HepG2 (cell line): ENCODE data around the gene PCGF2. TPM values are rescaled to one million over a fixed set of nuclear protein-coding genes. Genes with fewer than 3 reads are reported as not detected.

Source experiments
- HINFP ChIP-seq: sonication (generic); formaldehyde crosslinking; IDR thresholded peaks from 2 replicates; pipeline ENCODE4 v1.4.0; 2020; ENCODE audit warnings: low read depth, mild to moderate bottlenecking, missing genetic modification reagents
- HIVEP1 ChIP-seq: sonication (generic); formaldehyde crosslinking; IDR thresholded peaks from 2 replicates; pipeline ENCODE4 v1.4.0; 2020; ENCODE audit warnings: mild to moderate bottlenecking, missing genetic modification reagents
- HNRNPH1 ChIP-seq: fragments of 200-400 bp; formaldehyde crosslinking; optimal IDR thresholded peaks from 2 replicates; pipeline ENCODE3; 2017; ENCODE audit warnings: mild to moderate bottlenecking, low read depth, low read length
- KDM2A ChIP-seq: sonication (generic); formaldehyde crosslinking; IDR thresholded peaks from 2 replicates; pipeline ENCODE4 v1.4.0; 2020; ENCODE audit warnings: low read depth, missing genetic modification reagents, borderline replicate concordance
- MIXL1 ChIP-seq: IDR thresholded peaks from 2 replicates; pipeline ENCODE4 v1.6.1; 2016
- NCOA2 ChIP-seq: sonication (generic); formaldehyde crosslinking; IDR thresholded peaks from 2 replicates; pipeline ENCODE4 v1.8.0; 2022; ENCODE audit warnings: inconsistent platforms
- NFIC ChIP-seq: IDR thresholded peaks from 2 replicates; pipeline ENCODE4 v1.6.1; 2012; ENCODE audit warnings: mild to moderate bottlenecking, low read length, inconsistent platforms
- RELA ChIP-seq: sonication (generic); formaldehyde crosslinking; IDR thresholded peaks from 2 replicates; pipeline ENCODE4 v1.4.0; 2020; ENCODE audit warnings: missing genetic modification reagents
- RFX3 ChIP-seq: IDR thresholded peaks from 2 replicates; pipeline ENCODE4 v1.6.1; 2016; ENCODE audit warnings: missing biosample characterization, missing genetic modification reagents
- RXRB ChIP-seq: IDR thresholded peaks from 2 replicates; pipeline ENCODE4 v1.6.1; 2016; ENCODE audit warnings: borderline replicate concordance, missing genetic modification reagents, missing compliant biosample characterization
- SOX5 ChIP-seq: IDR thresholded peaks from 2 replicates; pipeline ENCODE4 v1.6.1; 2016; ENCODE audit warnings: borderline replicate concordance
- SP140L ChIP-seq: sonication (generic); formaldehyde crosslinking; IDR thresholded peaks from 2 replicates; pipeline ENCODE4 v1.4.0; 2020; ENCODE audit warnings: missing genetic modification reagents, borderline replicate concordance
- U2AF2 ChIP-seq: fragments of 200-400 bp; formaldehyde crosslinking; IDR thresholded peaks from 2 replicates; pipeline ENCODE4 v1.6.1; 2017; ENCODE audit warnings: low read depth, mild to moderate bottlenecking, low read length
- ZEB1 ChIP-seq: IDR thresholded peaks from 2 replicates; pipeline ENCODE4 v1.6.1; 2012; ENCODE audit warnings: mild to moderate bottlenecking, low read depth, inconsistent platforms; ENCODE audit not compliant: insufficient replicate concordance
- ZFP36L1 ChIP-seq: sonication (generic); formaldehyde crosslinking; IDR thresholded peaks from 2 replicates; pipeline ENCODE4 v1.8.0; 2022; ENCODE audit warnings: mild to moderate bottlenecking, missing genetic modification reagents, moderate library complexity
- ZFX ChIP-seq: sonication (generic); formaldehyde crosslinking; IDR thresholded peaks from 2 replicates; pipeline ENCODE4 v1.4.0; 2020; ENCODE audit warnings: mild to moderate bottlenecking, low read depth, missing genetic modification reagents, moderate library complexity
- ZNF354B ChIP-seq: sonication (generic); formaldehyde crosslinking; IDR thresholded peaks from 2 replicates; pipeline ENCODE4 v1.8.0; 2022; ENCODE audit warnings: mild to moderate bottlenecking, missing genetic modification reagents
- ZNF44 ChIP-seq: sonication (generic); formaldehyde crosslinking; IDR thresholded peaks from 2 replicates; pipeline ENCODE4 v1.5.1; 2020; ENCODE audit warnings: mild to moderate bottlenecking, missing genetic modification reagents
- ZNF451 ChIP-seq: sonication (generic); formaldehyde crosslinking; IDR thresholded peaks from 2 replicates; pipeline ENCODE4 v1.5.0; 2020; ENCODE audit warnings: mild to moderate bottlenecking, missing genetic modification reagents
- ZNF556 ChIP-seq: sonication (generic); formaldehyde crosslinking; IDR thresholded peaks from 2 replicates; pipeline ENCODE4 v1.4.0; 2020; ENCODE audit warnings: mild to moderate bottlenecking, missing genetic modification reagents, borderline replicate concordance
- ZSCAN30 ChIP-seq: sonication (generic); formaldehyde crosslinking; IDR thresholded peaks from 2 replicates; pipeline ENCODE4 v1.5.0; 2020; ENCODE audit warnings: mild to moderate bottlenecking, missing genetic modification reagents
- polyA plus RNA-seq, 8 experiments: library from polyadenylated mRNA; depleted of rRNA in 3 of 8; stranded (reverse) in 7 of 8; unstranded in 1 of 8; fragments of >200 nt; fragmentation: Illumina TruSeq in 4 of 8; extraction: Trizol in 4 of 8; gene quantifications; 2 replicates each; pipeline versions ENCODE4 v1.2.1 to v1.2.3, GENCODE V29; 2011 to 2016; ENCODE audit warnings: low read depth in 4 of 8, missing spikeins in 1 of 8, mixed read lengths in 1 of 8; ENCODE audit not compliant: insufficient read depth in 1 of 8
- total RNA-seq, 5 experiments: library from RNA; depleted of rRNA; stranded (reverse); fragments of >200 nt; fragmentation: Illumina TruSeq; extraction: Trizol; gene quantifications; 2 replicates each; pipeline ENCODE4 v1.2.3, GENCODE V29; 2016; ENCODE audit warnings: low read depth in 1 of 5
- TF ChIP-seq, protein P1 (sequence below): sonication (generic); formaldehyde crosslinking; IDR thresholded peaks from 2 replicates; pipeline ENCODE4 v1.8.0; 2022; ENCODE audit warnings: mild to moderate bottlenecking, missing genetic modification reagents; ENCODE audit not compliant: insufficient replicate concordance
- TF ChIP-seq, protein P2 (sequence below): sonication (generic); formaldehyde crosslinking; IDR thresholded peaks from 2 replicates; pipeline ENCODE4 v1.4.0; 2020; ENCODE audit warnings: mild to moderate bottlenecking, missing genetic modification reagents

PCGF2 gene
- total and polyA plus RNA-seq, 2 of the 13 experiments (the other 11 are each of a cell fraction or from before 2014, with no cell fraction given) = 11.6 to 29.4 TPM

GRCh38 chr17:38752308-38753070 lies 4.4 kb upstream of the PCGF2 start, which contains the start of gene PSMB3 (continued):
- TF ChIP-seq RELA (CRISPR knock-in tag) = no peak; the same call in 1 of the 2 replicates
- 0 out of 2 replicates have a peak, but pooled peaks have one; percentile 90 for TF ChIP-seq ZNF354B (CRISPR knock-in tag)
- TF ChIP-seq ZNF451 (CRISPR knock-in tag) = peak; percentile 55; the same call in 1 of the 2 replicates
- no peak for TF ChIP-seq HNRNPH1
- TF ChIP-seq, protein P1, sequence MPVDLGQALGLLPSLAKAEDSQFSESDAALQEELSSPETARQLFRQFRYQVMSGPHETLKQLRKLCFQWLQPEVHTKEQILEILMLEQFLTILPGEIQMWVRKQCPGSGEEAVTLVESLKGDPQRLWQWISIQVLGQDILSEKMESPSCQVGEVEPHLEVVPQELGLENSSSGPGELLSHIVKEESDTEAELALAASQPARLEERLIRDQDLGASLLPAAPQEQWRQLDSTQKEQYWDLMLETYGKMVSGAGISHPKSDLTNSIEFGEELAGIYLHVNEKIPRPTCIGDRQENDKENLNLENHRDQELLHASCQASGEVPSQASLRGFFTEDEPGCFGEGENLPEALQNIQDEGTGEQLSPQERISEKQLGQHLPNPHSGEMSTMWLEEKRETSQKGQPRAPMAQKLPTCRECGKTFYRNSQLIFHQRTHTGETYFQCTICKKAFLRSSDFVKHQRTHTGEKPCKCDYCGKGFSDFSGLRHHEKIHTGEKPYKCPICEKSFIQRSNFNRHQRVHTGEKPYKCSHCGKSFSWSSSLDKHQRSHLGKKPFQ (CRISPR knock-in tag) = peak; percentile 87
- no peak for TF ChIP-seq U2AF2
- peak; percentile 68; the same call in 1 of the 2 replicates for TF ChIP-seq RXRB (CRISPR knock-in tag)
- no peak for TF ChIP-seq SP140L (CRISPR knock-in tag)
- TF ChIP-seq ZNF556 (CRISPR knock-in tag) = peak; percentile 79; the same call in 1 of the 2 replicates
- TF ChIP-seq ZFP36L1 (CRISPR knock-in tag) = 0 out of 2 replicates have a peak, but pooled peaks have one; percentile 89
- TF ChIP-seq ZSCAN30 (CRISPR knock-in tag) = no peak
- 0 out of 2 replicates have a peak, but pooled peaks have one; percentile 7 for TF ChIP-seq RFX3 (CRISPR knock-in tag)
- TF ChIP-seq, protein P2, sequence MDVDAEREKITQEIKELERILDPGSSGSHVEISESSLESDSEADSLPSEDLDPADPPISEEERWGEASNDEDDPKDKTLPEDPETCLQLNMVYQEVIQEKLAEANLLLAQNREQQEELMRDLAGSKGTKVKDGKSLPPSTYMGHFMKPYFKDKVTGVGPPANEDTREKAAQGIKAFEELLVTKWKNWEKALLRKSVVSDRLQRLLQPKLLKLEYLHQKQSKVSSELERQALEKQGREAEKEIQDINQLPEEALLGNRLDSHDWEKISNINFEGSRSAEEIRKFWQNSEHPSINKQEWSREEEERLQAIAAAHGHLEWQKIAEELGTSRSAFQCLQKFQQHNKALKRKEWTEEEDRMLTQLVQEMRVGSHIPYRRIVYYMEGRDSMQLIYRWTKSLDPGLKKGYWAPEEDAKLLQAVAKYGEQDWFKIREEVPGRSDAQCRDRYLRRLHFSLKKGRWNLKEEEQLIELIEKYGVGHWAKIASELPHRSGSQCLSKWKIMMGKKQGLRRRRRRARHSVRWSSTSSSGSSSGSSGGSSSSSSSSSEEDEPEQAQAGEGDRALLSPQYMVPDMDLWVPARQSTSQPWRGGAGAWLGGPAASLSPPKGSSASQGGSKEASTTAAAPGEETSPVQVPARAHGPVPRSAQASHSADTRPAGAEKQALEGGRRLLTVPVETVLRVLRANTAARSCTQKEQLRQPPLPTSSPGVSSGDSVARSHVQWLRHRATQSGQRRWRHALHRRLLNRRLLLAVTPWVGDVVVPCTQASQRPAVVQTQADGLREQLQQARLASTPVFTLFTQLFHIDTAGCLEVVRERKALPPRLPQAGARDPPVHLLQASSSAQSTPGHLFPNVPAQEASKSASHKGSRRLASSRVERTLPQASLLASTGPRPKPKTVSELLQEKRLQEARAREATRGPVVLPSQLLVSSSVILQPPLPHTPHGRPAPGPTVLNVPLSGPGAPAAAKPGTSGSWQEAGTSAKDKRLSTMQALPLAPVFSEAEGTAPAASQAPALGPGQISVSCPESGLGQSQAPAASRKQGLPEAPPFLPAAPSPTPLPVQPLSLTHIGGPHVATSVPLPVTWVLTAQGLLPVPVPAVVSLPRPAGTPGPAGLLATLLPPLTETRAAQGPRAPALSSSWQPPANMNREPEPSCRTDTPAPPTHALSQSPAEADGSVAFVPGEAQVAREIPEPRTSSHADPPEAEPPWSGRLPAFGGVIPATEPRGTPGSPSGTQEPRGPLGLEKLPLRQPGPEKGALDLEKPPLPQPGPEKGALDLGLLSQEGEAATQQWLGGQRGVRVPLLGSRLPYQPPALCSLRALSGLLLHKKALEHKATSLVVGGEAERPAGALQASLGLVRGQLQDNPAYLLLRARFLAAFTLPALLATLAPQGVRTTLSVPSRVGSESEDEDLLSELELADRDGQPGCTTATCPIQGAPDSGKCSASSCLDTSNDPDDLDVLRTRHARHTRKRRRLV (CRISPR knock-in tag) = peak; percentile 87; the same call in 1 of the 2 replicates
- peak; percentile 61 for TF ChIP-seq NCOA2 (CRISPR knock-in tag)
- peak; percentile 67; the same call in 1 of the 2 replicates for TF ChIP-seq MIXL1 (CRISPR knock-in tag)
- peak; percentile 90 for TF ChIP-seq HINFP (CRISPR knock-in tag)
- peak; percentile 83 for TF ChIP-seq ZNF44 (CRISPR knock-in tag)
- TF ChIP-seq NFIC = no peak; the same call in 1 of the 2 replicates
- peak; percentile 94 for TF ChIP-seq ZFX (CRISPR knock-in tag)
- TF ChIP-seq KDM2A (CRISPR knock-in tag) = peak; percentile 81
- peak; percentile 47; the same call in 1 of the 2 replicates for TF ChIP-seq SOX5 (CRISPR knock-in tag)
- TF ChIP-seq ZEB1 = no peak
- no peak for TF ChIP-seq HIVEP1 (CRISPR knock-in tag)
